GM21737 (cell line): ENCODE measurements around the gene HIC2.
"Not testable (repeated sequence)": the region's sequence is repeated elsewhere in the genome, so short reads cannot be mapped to it uniquely, and the experiment has no call there.

Experiments used
- ATAC-seq: cut with Tn5 transposase; IDR thresholded peaks from one replicate; pipeline ENCODE4 v1.9.1; 2021; ENCODE audit warnings: mild to moderate bottlenecking, moderate library complexity; ENCODE audit not compliant: unreplicated experiment

Gene HIC2

GRCh38 chr22:21489149-21489680 lies 72.0 kb downstream of the HIC2 start:
- not testable (repeated sequence) for ATAC-seq

- ATAC-seq: not testable (repeated sequence)
Measured at GRCh38 chr22:21490556-21490955, 73.4 kb downstream of the HIC2 start.

- ATAC-seq: not testable (repeated sequence)
Measured at GRCh38 chr22:21492271-21492670, 75.1 kb downstream of the HIC2 start.

GRCh38 chr22:21493789-21494782 lies 76.9 kb downstream of the HIC2 start:
- ATAC-seq: not testable (repeated sequence)

GRCh38 chr22:21497984-21498383 lies 80.8 kb downstream of the HIC2 start:
- not testable (repeated sequence) for ATAC-seq

- ATAC-seq: not testable (repeated sequence)
Measured at GRCh38 chr22:21498489-21498888, 81.3 kb downstream of the HIC2 start.

- not testable (repeated sequence) for ATAC-seq
Measured at GRCh38 chr22:21499623-21500506, 82.7 kb downstream of the HIC2 start.
